GM21717 (cell line): Measurements from ENCODE around the gene NNT.

Experiments
- ATAC-seq: cut with Tn5 transposase; IDR thresholded peaks from one replicate; pipeline ENCODE4 v1.9.1; 2021; ENCODE audit warnings: mild to moderate bottlenecking, moderate library complexity; ENCODE audit not compliant: unreplicated experiment

Gene NNT

GRCh38 chr5:43622074-43622473, 19.1 kb downstream of the NNT start:
- no peak for ATAC-seq

DNA sequence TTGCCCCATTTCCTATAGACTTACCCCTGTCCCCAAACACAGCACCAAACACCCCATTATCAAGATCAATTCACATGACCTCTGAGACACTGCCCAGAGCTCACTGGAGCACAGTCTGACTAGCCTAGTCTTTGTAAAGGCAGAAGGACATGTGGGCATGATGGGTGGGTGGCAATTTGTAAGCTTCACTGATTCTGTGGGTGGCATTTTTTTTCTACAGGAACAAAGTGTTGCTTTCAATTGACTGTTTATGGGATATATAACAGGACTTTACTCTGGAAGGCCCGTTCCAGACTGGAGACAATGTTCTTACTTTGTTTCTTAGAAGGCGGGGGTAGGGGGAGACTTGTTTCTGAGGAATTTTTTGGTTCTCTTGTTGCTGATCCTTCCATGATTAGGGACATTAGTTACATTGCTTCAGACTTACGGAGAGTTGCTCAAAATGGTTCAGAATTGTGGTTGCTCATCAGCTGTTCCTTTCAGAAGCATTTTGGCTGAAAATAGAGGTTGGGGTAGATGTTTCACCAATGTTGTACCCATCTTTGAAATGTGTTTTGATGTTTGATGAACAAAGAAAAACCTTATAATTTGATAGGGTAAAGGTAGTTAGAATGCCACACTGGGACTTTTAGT, 20.2 kb downstream of the NNT start:
- ATAC-seq, result no peak

- ATAC-seq, result no peak
These were observed 24.0 kb downstream of the NNT start for GRCh38 chr5:43627028-43627427.

- peak; percentile 92 for ATAC-seq
These were observed 28.4 kb downstream of the NNT start for GRCh38 chr5:43631182-43631910.

GRCh38 chr5:43634621-43635020, 31.6 kb downstream of the NNT start:
- ATAC-seq, result no peak

DNA sequence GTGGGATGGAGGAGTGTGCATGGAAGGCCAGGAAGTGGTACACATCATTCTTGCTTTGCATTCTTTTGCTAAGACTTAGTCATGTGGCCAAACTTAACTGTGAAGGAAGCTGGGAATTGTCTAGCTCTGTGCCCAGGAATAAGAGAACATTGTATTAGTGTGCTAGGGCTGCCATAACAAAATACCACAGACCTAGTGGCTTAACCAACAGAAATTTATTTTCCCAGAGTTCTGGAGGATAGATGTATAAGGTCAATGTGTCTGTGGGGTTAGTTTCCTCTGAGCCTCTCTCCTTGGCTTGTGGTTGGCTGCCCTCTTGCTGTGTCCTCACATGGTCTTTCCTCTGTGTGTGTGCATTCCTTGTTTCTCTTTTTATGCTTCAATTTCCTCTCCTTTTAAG, 32.4 kb downstream of the NNT start:
- ATAC-seq, result no peak

DNA sequence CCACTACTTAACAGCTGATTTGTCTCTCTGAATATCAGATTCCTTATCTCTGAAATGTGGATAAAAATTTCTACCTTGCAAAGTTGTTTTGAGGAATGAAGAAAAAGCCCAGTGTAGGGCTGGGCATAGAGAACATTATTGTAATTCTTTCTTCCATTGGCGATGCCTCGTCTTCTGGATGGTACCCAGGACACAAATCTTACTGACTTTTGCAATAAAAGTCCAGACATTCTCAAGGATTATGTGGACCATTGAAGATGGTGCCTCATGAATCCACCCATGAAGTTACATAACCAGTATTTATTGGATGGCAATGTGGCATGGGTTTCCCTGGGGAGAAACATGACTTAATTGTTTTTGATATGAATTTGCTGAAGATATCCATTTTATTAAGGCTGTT, 33.1 kb downstream of the NNT start:
- ATAC-seq, result no peak

DNA sequence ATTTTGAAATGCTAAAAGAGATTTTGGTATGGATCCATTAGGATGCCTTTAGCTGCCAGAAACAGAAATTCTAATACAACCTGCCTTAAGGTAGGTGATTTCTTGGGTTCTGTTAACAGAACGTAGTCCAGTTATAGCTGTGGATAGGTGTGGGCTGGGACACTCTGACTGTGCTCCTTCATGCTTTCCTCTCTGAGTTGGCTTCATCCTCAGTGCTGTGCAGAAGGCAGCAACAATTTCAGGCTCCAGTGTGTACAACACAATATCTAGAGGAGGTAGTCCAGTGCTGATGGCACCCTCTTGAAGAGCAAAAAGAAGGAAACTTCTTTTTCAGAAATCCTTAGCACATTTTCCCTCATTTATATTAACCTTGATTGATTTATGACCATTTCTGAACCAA, 34.4 kb downstream of the NNT start:
- ATAC-seq, result no peak

GRCh38 chr5:43638107-43638506, 35.1 kb downstream of the NNT start:
- no peak for ATAC-seq

DNA sequence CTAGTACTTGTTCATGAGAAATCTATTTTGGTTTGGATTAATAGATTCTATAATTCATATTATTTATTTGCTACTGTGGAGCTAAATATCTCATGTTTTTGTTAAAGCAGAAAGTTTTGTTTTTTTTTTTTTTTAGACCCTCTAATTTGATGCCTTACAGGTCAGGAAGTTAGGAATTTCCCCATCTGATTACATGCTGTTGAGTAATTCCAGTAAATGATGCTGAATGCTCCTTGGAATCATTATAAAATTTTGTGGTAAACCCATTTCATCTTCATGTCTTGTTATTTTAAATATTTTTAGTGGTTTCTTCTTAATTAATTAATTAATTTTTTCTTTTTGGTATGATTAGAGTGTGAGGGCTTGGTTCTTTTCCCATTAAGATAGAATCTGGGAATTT, 35.6 kb downstream of the NNT start:
- ATAC-seq, result no peak

DNA sequence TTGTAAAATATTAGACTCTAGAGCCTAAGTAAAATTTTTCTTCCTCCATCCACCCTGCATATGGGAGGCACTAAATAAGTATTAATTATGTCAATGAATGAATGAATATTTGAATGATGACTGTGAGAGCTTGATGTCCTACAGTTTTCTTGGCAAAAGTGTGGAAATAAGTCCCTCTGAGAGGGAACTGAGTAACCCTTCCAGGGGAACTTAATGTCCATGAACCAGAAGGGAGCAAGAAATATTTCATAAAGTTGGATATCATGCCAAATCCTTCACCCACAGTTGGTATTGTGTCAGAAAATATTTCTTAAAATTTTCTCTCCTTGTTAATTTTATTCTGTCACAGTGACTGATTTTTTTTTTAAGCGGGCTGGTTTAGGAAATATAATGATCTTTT, 36.6 kb downstream of the NNT start:
- no peak for ATAC-seq

GRCh38 chr5:43642428-43642827, 39.4 kb downstream of the NNT start:
- ATAC-seq, result no peak

GRCh38 chr5:43643327-43643726, 40.3 kb downstream of the NNT start:
- ATAC-seq, result no peak

- ATAC-seq, result no peak
These were observed 40.8 kb downstream of the NNT start for GRCh38 chr5:43643750-43644149.

DNA sequence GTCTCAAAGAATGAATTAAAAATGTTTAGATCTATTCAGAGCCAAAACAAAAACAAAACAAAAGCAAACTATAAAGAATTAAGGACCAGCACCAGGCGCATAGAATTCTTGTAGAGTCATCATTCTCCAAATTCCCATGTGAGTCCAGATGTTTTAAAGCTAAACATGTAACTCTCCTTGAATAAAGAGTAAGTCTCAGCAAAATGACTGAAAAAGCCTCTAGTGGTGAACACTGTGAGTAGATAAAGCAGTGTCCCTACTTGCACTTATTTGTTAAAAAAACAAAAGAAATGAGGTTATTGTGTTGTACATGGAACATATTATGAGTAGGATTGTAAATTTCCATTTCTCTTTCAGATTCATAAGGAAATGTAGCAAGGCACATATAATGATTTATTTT, 44.0 kb downstream of the NNT start:
- ATAC-seq, result no peak

DNA sequence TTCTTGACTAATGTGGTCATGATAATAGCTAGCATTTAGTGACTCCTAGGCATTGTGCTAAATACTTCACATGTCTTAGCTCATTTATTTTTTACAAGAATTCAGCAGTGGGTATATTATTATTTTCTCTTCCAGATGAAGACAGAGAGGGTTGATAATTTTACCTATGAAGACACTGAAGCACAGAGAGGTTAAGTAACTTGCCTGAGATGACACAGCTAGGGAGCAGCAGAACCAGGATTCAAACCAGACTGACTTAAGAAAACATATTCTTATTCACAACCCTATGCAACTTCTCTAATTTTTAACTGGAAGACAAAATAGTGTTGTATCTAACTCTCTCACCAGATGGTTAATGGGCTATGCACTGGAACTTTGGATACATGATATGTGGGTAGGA, 44.8 kb downstream of the NNT start:
- no peak for ATAC-seq

GRCh38 chr5:43648499-43649124, 45.6 kb downstream of the NNT start:
- no peak for ATAC-seq

DNA sequence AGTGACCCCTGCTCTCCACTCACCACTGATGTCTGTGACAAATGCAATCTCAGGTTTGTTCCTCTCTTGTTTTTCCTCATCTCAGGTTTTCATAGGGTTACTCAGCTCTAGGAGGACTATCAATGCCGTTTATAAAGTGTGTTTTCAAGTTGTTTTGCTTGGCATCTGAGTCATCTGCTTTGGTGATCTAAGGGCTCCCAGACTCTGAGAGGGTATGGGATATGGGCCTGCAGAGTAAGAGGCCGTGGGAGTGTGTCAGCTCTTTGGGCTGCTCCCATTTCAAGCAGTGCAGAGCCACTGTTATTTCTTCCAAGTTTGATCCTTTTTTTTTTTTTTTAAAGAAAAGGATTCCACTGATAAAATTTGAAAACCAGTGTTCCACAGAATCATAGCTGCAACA, 46.3 kb downstream of the NNT start:
- no peak for ATAC-seq

DNA sequence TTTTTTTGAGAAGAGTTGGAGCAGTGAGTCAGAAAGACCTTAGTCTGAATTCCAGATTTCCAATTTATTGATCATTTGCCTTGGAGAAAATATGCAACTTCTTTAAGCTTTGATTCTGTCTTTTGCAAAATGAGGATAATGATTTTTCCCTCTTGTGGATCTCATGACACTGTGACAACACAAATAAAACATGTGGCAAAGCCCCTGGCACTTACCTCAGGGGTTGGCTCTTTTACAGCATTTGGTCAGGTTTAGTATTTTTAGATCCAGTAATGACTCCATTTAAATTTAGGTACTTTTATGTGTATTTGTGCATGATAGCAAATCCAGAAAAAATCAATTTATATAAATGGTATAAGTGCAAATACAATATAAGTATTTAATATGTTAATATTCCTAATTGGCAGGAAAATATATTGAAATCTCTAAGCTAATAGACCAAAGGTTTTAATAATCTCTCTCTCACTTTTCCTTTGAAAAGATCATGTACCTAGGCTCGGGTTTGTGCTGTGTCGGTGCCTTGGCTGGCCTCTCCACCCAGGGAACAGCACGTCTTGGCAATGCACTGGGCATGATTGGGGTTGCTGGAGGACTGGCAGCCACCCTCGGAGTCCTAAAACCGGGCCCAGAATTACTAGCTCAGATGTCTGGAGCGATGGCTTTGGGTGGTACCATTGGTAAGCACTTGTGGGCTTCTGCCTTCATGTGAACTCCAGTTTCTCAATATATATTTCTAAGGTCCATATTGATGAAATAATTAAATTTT, 49.7 kb downstream of the NNT start:
- no peak for ATAC-seq

- ATAC-seq, result no peak
These were observed 55.5 kb downstream of the NNT start for GRCh38 chr5:43658509-43658908.

DNA sequence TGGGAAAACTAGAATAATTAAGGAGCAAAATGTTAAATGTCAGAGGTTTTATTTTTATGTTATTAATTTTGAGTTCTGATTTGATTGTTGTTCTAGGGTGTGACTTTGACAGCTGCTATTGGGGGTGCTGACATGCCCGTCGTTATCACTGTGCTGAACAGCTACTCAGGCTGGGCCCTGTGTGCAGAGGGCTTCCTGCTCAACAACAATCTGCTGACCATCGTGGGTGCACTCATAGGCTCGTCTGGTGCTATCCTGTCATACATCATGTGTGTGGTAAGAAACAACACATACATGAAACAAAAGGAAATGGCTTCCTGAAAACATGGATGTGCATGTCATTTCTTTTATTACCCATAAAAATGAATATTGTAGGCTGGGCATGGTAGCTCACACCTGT, 56.1 kb downstream of the NNT start:
- ATAC-seq, result no peak

DNA sequence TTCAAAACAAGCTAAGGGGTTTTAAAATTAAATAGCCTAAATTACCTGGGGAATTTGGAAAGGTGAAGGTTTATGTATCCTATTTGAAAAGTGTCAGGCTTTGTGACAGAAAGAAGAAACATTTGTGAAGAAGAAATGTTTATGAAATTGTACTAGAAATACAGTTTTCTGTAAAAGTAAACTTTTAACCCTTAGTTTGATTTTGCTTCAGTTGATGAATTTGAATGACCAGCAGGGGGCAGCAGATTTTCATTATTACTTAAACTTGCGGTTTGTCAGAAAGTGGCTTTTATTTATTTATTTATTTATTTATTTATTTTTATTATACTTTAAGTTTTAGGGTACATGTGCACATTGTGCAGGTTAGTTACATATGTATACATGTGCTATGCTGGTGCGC, 58.1 kb downstream of the NNT start:
- no peak for ATAC-seq
